ENCODE data around the gene KRT14. TPM values are rescaled to one million over a fixed set of nuclear protein-coding genes. Genes with fewer than 3 reads are reported as not detected.

Gene KRT14
- total and polyA plus RNA-seq, 2 donors (not counting 3 experiments of a cell fraction or from before 2014, with no cell fraction given) = 0.12 to 0.66 TPM

DNA sequence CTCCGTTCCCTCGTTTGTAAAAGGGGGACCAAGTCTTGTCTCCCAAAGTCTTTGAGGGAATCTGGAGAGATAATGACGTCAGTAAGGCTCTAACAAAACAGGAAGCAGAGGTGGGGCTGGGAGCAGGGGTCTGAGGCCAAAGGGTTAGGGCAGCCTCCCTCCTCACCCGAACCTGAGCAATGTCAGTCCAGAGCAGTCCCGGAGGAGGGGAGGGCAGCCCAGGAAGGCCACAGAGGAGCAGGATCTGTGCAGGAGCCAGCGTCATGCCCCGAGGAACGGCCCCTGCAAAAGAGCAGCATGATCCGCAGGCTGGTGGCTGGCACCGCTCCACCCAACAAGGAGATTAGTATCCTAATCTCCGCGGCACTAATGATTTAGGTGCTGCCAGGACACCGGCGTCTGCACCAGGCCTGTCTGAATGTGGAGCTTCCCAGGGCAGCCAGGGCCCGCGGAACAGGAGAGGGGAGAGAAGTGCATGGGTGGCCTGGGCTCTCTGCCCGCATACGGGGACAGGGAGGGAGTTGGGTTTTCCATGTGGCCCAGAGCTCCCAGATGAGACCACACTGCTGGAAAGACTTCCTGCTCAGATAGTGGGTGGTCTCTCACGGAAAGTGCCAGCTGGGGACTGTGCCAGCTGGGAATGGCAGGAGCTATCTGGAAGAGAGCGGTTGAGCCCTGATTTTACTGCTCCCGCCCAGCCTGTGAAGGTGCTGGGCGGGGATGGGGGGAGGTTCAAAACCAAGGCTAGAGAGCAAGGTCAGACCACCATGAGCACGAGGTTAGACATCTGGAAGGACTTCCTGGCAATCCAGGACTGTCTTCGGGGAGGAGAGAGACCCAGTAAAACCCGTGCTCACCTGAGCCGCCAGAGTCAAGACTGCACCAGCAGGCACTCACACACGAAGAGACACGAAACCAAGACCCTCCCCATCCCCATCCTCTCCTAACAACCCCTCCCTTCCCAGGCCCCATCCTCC is 48.7 kb upstream of the KRT14 start:
- DNase-seq (ENCODE audit: low read depth, low spot score) = no peak
- H2AFZ ChIP-seq (ENCODE audit: low read depth, low read length) = peak overlapping the region; percentile 15
- no TSS peak for BruUV-seq (replicated peaks)
- H3K9ac ChIP-seq (replicated peaks; ENCODE audit: extremely low read depth, insufficient read depth, low read length) = no peak overlapping the region
- no peaks in the 10 kb centered on the region for H3K4me1 ChIP-seq (ENCODE audit: control insufficient read depth, extremely low read depth, insufficient read depth, low read length)
- H3K27ac ChIP-seq (ENCODE audit: insufficient read depth, low read depth, low read length) = no peak overlapping the region
- no peak overlapping the region for H3K4me2 ChIP-seq (ENCODE audit: insufficient read depth, low read length)
- TF ChIP-seq MYC (IDR thresholded peaks at IDR 0.05; ENCODE audit: low read depth, low read length) (no peak), POLR2AphosphoS5 (IDR thresholded peaks at IDR 0.05; ENCODE audit: insufficient read depth, low read depth, low read length) (no peak), FOS (IDR thresholded peaks at IDR 0.05; ENCODE audit: borderline replicate concordance, insufficient read depth, low read length) (no peak), EZH2 (IDR thresholded peaks at IDR 0.05; ENCODE audit: borderline replicate concordance, low read depth, low read length, severe bottlenecking) (no peak)
- TF ChIP-seq, protein P1, sequence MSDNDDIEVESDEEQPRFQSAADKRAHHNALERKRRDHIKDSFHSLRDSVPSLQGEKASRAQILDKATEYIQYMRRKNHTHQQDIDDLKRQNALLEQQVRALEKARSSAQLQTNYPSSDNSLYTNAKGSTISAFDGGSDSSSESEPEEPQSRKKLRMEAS (IDR thresholded peaks at IDR 0.05; ENCODE audit: insufficient read depth, insufficient read length) = no peak
- FAIRE-seq = no peak
- no peaks in the 10 kb centered on the region for H3K9me3 ChIP-seq (replicated peaks; ENCODE audit: control insufficient read depth, insufficient read depth, low read length)
- intact Hi-C loops (cut with micrococcal nuclease) = no loop called here
- no peaks in the 10 kb centered on the region for H3K27me3 ChIP-seq (ENCODE audit: control insufficient read depth in 2 of 2, insufficient read depth in 2 of 2, low read length in 2 of 2)
- ChIA-PET CTCF (interaction anchor here (0.8 to 3.7 kb wide), 6 partner anchors 13 to 779 kb away, joined by 3 to 17 read pairs (median 3); no protein-coding TSS in a partner anchor), POLR2A (no interaction called here)
- no peaks in the 10 kb centered on the region for H3K79me2 ChIP-seq (ENCODE audit: control insufficient read depth, insufficient read depth, low read length)
- no peak overlapping the region for H3K4me3 ChIP-seq (replicated peaks in 1 of 3; ENCODE audit: insufficient read depth in 1 of 3, low read depth in 1 of 3, low read length in 3 of 3)
- no peaks in the 10 kb centered on the region for H4K20me1 ChIP-seq (replicated peaks; ENCODE audit: control insufficient read depth, extremely low read depth, insufficient read depth, low read length)
- no peaks in the 10 kb centered on the region for H3K9me1 ChIP-seq (replicated peaks; ENCODE audit: control insufficient read depth, extremely low read depth, insufficient read depth, low read length)
- no peaks in the 10 kb centered on the region for H3K36me3 ChIP-seq (ENCODE audit: control insufficient read depth in 2 of 2, extremely low read depth in 1 of 2, insufficient read depth in 2 of 2, low read length in 2 of 2)
- dilution Hi-C loops (cut with MboI; ENCODE audit: extremely low pct_ligation_motif_present, low sequenced_read_pairs) = no loop called here

DNA sequence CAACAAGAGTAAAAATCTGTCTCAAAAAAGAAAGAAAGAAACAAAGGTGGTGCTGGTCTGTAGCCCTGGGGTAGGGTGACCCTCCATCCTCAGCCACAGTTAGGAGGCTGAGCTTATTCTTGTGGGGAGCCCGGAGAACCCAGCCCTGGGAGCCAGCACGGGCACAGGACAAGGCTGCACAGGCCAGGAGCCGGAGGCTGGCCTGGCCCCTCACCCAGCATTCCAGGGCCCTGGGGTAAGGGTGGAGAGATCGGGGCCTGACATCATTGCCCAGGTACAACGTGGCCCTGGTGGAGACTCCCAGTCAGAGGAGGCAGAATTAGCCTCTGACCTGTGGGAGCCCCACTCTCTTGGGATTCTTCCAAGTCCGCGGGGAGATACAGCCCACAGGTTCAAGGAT is 47.9 kb upstream of the KRT14 start:
- CTCF ChIA-PET = interaction anchor here (1.0 to 3.7 kb wide), 3 partner anchors 13 to 86 kb away, joined by 3 to 17 read pairs (median 3); no protein-coding TSS in a partner anchor
- no peak overlapping the region for H3K9ac ChIP-seq (replicated peaks; ENCODE audit: extremely low read depth, insufficient read depth, low read length)

More for the DNA sequence above, 47.9 kb upstream of the KRT14 start:
- TF ChIP-seq GATA2 (IDR thresholded peaks at IDR 0.05; ENCODE audit: insufficient read depth, insufficient read length, low read depth, low read length) (no peak), POLR2AphosphoS5 (IDR thresholded peaks at IDR 0.05; ENCODE audit: insufficient read depth, low read depth, low read length) (no peak), POLR2A (IDR thresholded peaks at IDR 0.05; ENCODE audit: low read depth, low read length) (no peak), EZH2 (IDR thresholded peaks at IDR 0.05; ENCODE audit: borderline replicate concordance, low read depth, low read length, severe bottlenecking) (no peak), MYC (IDR thresholded peaks at IDR 0.05; ENCODE audit: low read depth, low read length) (no peak), JUN (IDR thresholded peaks at IDR 0.05; ENCODE audit: borderline replicate concordance, insufficient read depth, insufficient read length, low read depth) (no peak), FOS (IDR thresholded peaks at IDR 0.05; ENCODE audit: borderline replicate concordance, insufficient read depth, low read length) (no peak)
- TF ChIP-seq, protein P2, sequence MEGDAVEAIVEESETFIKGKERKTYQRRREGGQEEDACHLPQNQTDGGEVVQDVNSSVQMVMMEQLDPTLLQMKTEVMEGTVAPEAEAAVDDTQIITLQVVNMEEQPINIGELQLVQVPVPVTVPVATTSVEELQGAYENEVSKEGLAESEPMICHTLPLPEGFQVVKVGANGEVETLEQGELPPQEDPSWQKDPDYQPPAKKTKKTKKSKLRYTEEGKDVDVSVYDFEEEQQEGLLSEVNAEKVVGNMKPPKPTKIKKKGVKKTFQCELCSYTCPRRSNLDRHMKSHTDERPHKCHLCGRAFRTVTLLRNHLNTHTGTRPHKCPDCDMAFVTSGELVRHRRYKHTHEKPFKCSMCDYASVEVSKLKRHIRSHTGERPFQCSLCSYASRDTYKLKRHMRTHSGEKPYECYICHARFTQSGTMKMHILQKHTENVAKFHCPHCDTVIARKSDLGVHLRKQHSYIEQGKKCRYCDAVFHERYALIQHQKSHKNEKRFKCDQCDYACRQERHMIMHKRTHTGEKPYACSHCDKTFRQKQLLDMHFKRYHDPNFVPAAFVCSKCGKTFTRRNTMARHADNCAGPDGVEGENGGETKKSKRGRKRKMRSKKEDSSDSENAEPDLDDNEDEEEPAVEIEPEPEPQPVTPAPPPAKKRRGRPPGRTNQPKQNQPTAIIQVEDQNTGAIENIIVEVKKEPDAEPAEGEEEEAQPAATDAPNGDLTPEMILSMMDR (IDR thresholded peaks at IDR 0.05; ENCODE audit: extremely low read depth in 1 of 2, insufficient read depth in 1 of 2, low read depth in 1 of 2, low read length in 2 of 2) = no peak
- TF ChIP-seq, protein P1 (IDR thresholded peaks at IDR 0.05; ENCODE audit: insufficient read depth, insufficient read length) = no peak
- H3K9me1 ChIP-seq (replicated peaks; ENCODE audit: control insufficient read depth, extremely low read depth, insufficient read depth, low read length) = no peaks in the 10 kb centered on the region
- dilution Hi-C loops (cut with MboI; ENCODE audit: extremely low pct_ligation_motif_present, low sequenced_read_pairs) (no loop called here), intact Hi-C loops (cut with micrococcal nuclease) (no loop called here)
- H2AFZ ChIP-seq (ENCODE audit: low read depth, low read length) = peak overlapping the region; percentile 15
- DNase-seq (ENCODE audit: low read depth, low spot score) (no peak), FAIRE-seq (no peak)
- no peak overlapping the region for H3K4me2 ChIP-seq (ENCODE audit: insufficient read depth, low read length)
- POLR2A ChIA-PET = no interaction called here
- H3K27me3 ChIP-seq (ENCODE audit: control insufficient read depth in 2 of 2, insufficient read depth in 2 of 2, low read length in 2 of 2) = no peaks in the 10 kb centered on the region
- no TSS peak for BruUV-seq (replicated peaks)
- no peaks in the 10 kb centered on the region for H3K9me3 ChIP-seq (replicated peaks; ENCODE audit: control insufficient read depth, insufficient read depth, low read length)
- no peaks in the 10 kb centered on the region for H3K36me3 ChIP-seq (ENCODE audit: control insufficient read depth in 2 of 2, extremely low read depth in 1 of 2, insufficient read depth in 2 of 2, low read length in 2 of 2)
- no peaks in the 10 kb centered on the region for H4K20me1 ChIP-seq (replicated peaks; ENCODE audit: control insufficient read depth, extremely low read depth, insufficient read depth, low read length)
- no peaks in the 10 kb centered on the region for H3K79me2 ChIP-seq (ENCODE audit: control insufficient read depth, insufficient read depth, low read length)
- no peaks in the 10 kb centered on the region for H3K4me1 ChIP-seq (ENCODE audit: control insufficient read depth, extremely low read depth, insufficient read depth, low read length)
- no peak overlapping the region for H3K4me3 ChIP-seq (replicated peaks in 1 of 3; ENCODE audit: insufficient read depth in 1 of 3, low read depth in 1 of 3, low read length in 3 of 3)
- H3K27ac ChIP-seq (ENCODE audit: insufficient read depth, low read depth, low read length) = no peak overlapping the region

All from endothelial cell of umbilical vein (primary cell).